ENCODE measurements around the gene FAM222B.

FAM222B gene

GRCh38 chr17:28867276-28867675, 24.7 kb upstream of the FAM222B start:
- DNase-seq, result no peak
- Histone ChIP-seq H4K8ac (ENCODE audit: low read depth, low read length) (no peak overlapping the region), H3K4me3 (ENCODE audit: low read length) (no peak overlapping the region), H3K4me2 (ENCODE audit: low read length) (no peak overlapping the region), H2BK15ac (replicated peaks; ENCODE audit: low read depth) (no peak overlapping the region), H3K27ac (ENCODE audit: low read depth, low read length) (no peak overlapping the region), H3K79me2 (ENCODE audit: control insufficient read depth, insufficient read depth, low read length) (no peaks in the 10 kb centered on the region), H3K23ac (ENCODE audit: low read length) (no peak overlapping the region), H3K56ac (ENCODE audit: low read length) (no peak overlapping the region), H3K9ac (ENCODE audit: low read length) (no peak overlapping the region), H2BK120ac (ENCODE audit: low read depth, low read length) (no peak overlapping the region), H3K79me1 (ENCODE audit: low read length) (no peaks in the 10 kb centered on the region), H3K36me3 (ENCODE audit: control insufficient read depth, insufficient read depth, low read length) (no peaks in the 10 kb centered on the region), H3K4me1 (ENCODE audit: control insufficient read depth, low read depth, low read length) (no peaks in the 10 kb centered on the region), H4K5ac (ENCODE audit: low read length) (no peak overlapping the region), H3K27me3 (ENCODE audit: insufficient read depth, low read length, poor library complexity) (no peaks in the 10 kb centered on the region), H3K4ac (ENCODE audit: low read depth, low read length) (no peak overlapping the region), H2BK5ac (ENCODE audit: low read length) (no peak overlapping the region), H2AK5ac (ENCODE audit: low read length) (no peak overlapping the region), H3K18ac (ENCODE audit: low read length) (no peak overlapping the region)
- WGBS (ENCODE audit: extremely low coverage, insufficient coverage, low lambda C conversion rate), result no CpG with 5 or more reads among the region's 7 CpGs

- no peak overlapping the region for H2AK5ac ChIP-seq (ENCODE audit: low read length)
- no peak overlapping the region for H2BK15ac ChIP-seq (replicated peaks; ENCODE audit: low read depth)
- no peak overlapping the region for H3K4me2 ChIP-seq (ENCODE audit: low read length)
- DNase-seq, result no peak
- WGBS (ENCODE audit: extremely low coverage, insufficient coverage, low lambda C conversion rate), result no CpG with 5 or more reads among the region's 13 CpGs
- H3K36me3 ChIP-seq (ENCODE audit: control insufficient read depth, insufficient read depth, low read length), result no peaks in the 10 kb centered on the region
- no peak overlapping the region for H2BK5ac ChIP-seq (ENCODE audit: low read length)
- H2BK120ac ChIP-seq (ENCODE audit: low read depth, low read length), result no peak overlapping the region
- H3K4me3 ChIP-seq (ENCODE audit: low read length), result no peak overlapping the region
- no peaks in the 10 kb centered on the region for H3K27me3 ChIP-seq (ENCODE audit: insufficient read depth, low read length, poor library complexity)
- H3K4ac ChIP-seq (ENCODE audit: low read depth, low read length), result no peak overlapping the region
- no peak overlapping the region for H3K23ac ChIP-seq (ENCODE audit: low read length)
- no peak overlapping the region for H3K27ac ChIP-seq (ENCODE audit: low read depth, low read length)
- no peaks in the 10 kb centered on the region for H3K79me1 ChIP-seq (ENCODE audit: low read length)
- no peaks in the 10 kb centered on the region for H3K79me2 ChIP-seq (ENCODE audit: control insufficient read depth, insufficient read depth, low read length)
- H3K18ac ChIP-seq (ENCODE audit: low read length), result no peak overlapping the region
- no peak overlapping the region for H4K8ac ChIP-seq (ENCODE audit: low read depth, low read length)
- H3K9ac ChIP-seq (ENCODE audit: low read length), result no peak overlapping the region
- H3K56ac ChIP-seq (ENCODE audit: low read length), result no peak overlapping the region
- H4K5ac ChIP-seq (ENCODE audit: low read length), result no peak overlapping the region
- H3K4me1 ChIP-seq (ENCODE audit: control insufficient read depth, low read depth, low read length), result no peaks in the 10 kb centered on the region
These were observed 23.6 kb upstream of the FAM222B start for GRCh38 chr17:28865946-28866752.

GRCh38 chr17:28864991-28865849, 22.6 kb upstream of the FAM222B start:
- Histone ChIP-seq H3K79me1 (ENCODE audit: low read length) (no peaks in the 10 kb centered on the region), H3K4me3 (ENCODE audit: low read length) (no peak overlapping the region), H3K79me2 (ENCODE audit: control insufficient read depth, insufficient read depth, low read length) (no peaks in the 10 kb centered on the region), H3K23ac (ENCODE audit: low read length) (no peak overlapping the region), H3K27me3 (ENCODE audit: insufficient read depth, low read length, poor library complexity) (no peaks in the 10 kb centered on the region), H3K9ac (ENCODE audit: low read length) (no peak overlapping the region), H3K18ac (ENCODE audit: low read length) (no peak overlapping the region), H3K4me1 (ENCODE audit: control insufficient read depth, low read depth, low read length) (no peaks in the 10 kb centered on the region), H3K27ac (ENCODE audit: low read depth, low read length) (peak overlapping the region; percentile 37), H3K4me2 (ENCODE audit: low read length) (no peak overlapping the region), H3K4ac (ENCODE audit: low read depth, low read length) (no peak overlapping the region), H2BK120ac (ENCODE audit: low read depth, low read length) (no peak overlapping the region), H4K5ac (ENCODE audit: low read length) (no peak overlapping the region), H2AK5ac (ENCODE audit: low read length) (no peak overlapping the region), H4K8ac (ENCODE audit: low read depth, low read length) (peak overlapping the region; percentile 87), H2BK15ac (replicated peaks; ENCODE audit: low read depth) (no peak overlapping the region), H3K56ac (ENCODE audit: low read length) (peak overlapping the region; percentile 56), H2BK5ac (ENCODE audit: low read length) (no peak overlapping the region), H3K36me3 (ENCODE audit: control insufficient read depth, insufficient read depth, low read length) (peaks cover 4% of the 10 kb centered on the region)
- peak; percentile 44 for DNase-seq
- WGBS (ENCODE audit: extremely low coverage, insufficient coverage, low lambda C conversion rate), result no CpG with 5 or more reads among the region's 11 CpGs

GRCh38 chr17:28863953-28864352, 21.4 kb upstream of the FAM222B start:
- H3K56ac ChIP-seq (ENCODE audit: low read length), result no peak overlapping the region
- no peaks in the 10 kb centered on the region for H3K79me2 ChIP-seq (ENCODE audit: control insufficient read depth, insufficient read depth, low read length)
- H3K4me1 ChIP-seq (ENCODE audit: control insufficient read depth, low read depth, low read length), result no peaks in the 10 kb centered on the region
- no peak for DNase-seq
- no peak overlapping the region for H2BK15ac ChIP-seq (replicated peaks; ENCODE audit: low read depth)
- H3K18ac ChIP-seq (ENCODE audit: low read length), result no peak overlapping the region
- no CpG with 5 or more reads among the region's 1 CpG for WGBS (ENCODE audit: extremely low coverage, insufficient coverage, low lambda C conversion rate)
- H2BK120ac ChIP-seq (ENCODE audit: low read depth, low read length), result no peak overlapping the region
- H3K4me3 ChIP-seq (ENCODE audit: low read length), result no peak overlapping the region
- no peaks in the 10 kb centered on the region for H3K27me3 ChIP-seq (ENCODE audit: insufficient read depth, low read length, poor library complexity)
- no peak overlapping the region for H4K8ac ChIP-seq (ENCODE audit: low read depth, low read length)
- H3K23ac ChIP-seq (ENCODE audit: low read length), result no peak overlapping the region
- H4K5ac ChIP-seq (ENCODE audit: low read length), result no peak overlapping the region
- no peak overlapping the region for H3K27ac ChIP-seq (ENCODE audit: low read depth, low read length)
- H3K4me2 ChIP-seq (ENCODE audit: low read length), result no peak overlapping the region
- peaks cover 5% of the 10 kb centered on the region for H3K36me3 ChIP-seq (ENCODE audit: control insufficient read depth, insufficient read depth, low read length)
- H2AK5ac ChIP-seq (ENCODE audit: low read length), result no peak overlapping the region
- no peak overlapping the region for H3K9ac ChIP-seq (ENCODE audit: low read length)
- H3K79me1 ChIP-seq (ENCODE audit: low read length), result no peaks in the 10 kb centered on the region
- no peak overlapping the region for H3K4ac ChIP-seq (ENCODE audit: low read depth, low read length)
- H2BK5ac ChIP-seq (ENCODE audit: low read length), result no peak overlapping the region

- no peak overlapping the region for H2BK5ac ChIP-seq (ENCODE audit: low read length)
- no peak overlapping the region for H3K4me3 ChIP-seq (ENCODE audit: low read length)
- no peak overlapping the region for H4K5ac ChIP-seq (ENCODE audit: low read length)
- H3K4me1 ChIP-seq (ENCODE audit: control insufficient read depth, low read depth, low read length), result no peaks in the 10 kb centered on the region
- H3K27ac ChIP-seq (ENCODE audit: low read depth, low read length), result no peak overlapping the region
- no peak overlapping the region for H3K56ac ChIP-seq (ENCODE audit: low read length)
- no peak overlapping the region for H3K9ac ChIP-seq (ENCODE audit: low read length)
- H3K4ac ChIP-seq (ENCODE audit: low read depth, low read length), result no peak overlapping the region
- H3K79me2 ChIP-seq (ENCODE audit: control insufficient read depth, insufficient read depth, low read length), result no peaks in the 10 kb centered on the region
- no peak overlapping the region for H3K4me2 ChIP-seq (ENCODE audit: low read length)
- no peak overlapping the region for H3K23ac ChIP-seq (ENCODE audit: low read length)
- no peak overlapping the region for H2BK120ac ChIP-seq (ENCODE audit: low read depth, low read length)
- no peak overlapping the region for H2AK5ac ChIP-seq (ENCODE audit: low read length)
- H3K36me3 ChIP-seq (ENCODE audit: control insufficient read depth, insufficient read depth, low read length), result peaks cover 11% of the 10 kb centered on the region
- no peak overlapping the region for H4K8ac ChIP-seq (ENCODE audit: low read depth, low read length)
- no peak overlapping the region for H3K18ac ChIP-seq (ENCODE audit: low read length)
- no peaks in the 10 kb centered on the region for H3K79me1 ChIP-seq (ENCODE audit: low read length)
- H2BK15ac ChIP-seq (replicated peaks; ENCODE audit: low read depth), result no peak overlapping the region
- no peaks in the 10 kb centered on the region for H3K27me3 ChIP-seq (ENCODE audit: insufficient read depth, low read length, poor library complexity)
- DNase-seq, result no peak
- no CpG with 5 or more reads among the region's 3 CpGs for WGBS (ENCODE audit: extremely low coverage, insufficient coverage, low lambda C conversion rate)
These were observed 20.0 kb upstream of the FAM222B start for GRCh38 chr17:28862561-28862960.
